OCI-LY7 (cell line): Measurements from ENCODE around the gene HOXA1. TPM values are rescaled to one million over a fixed set of nuclear protein-coding genes. Genes with fewer than 3 reads are reported as not detected.

Experiments used
- BruUV-seq: library from RNA; stranded (reverse); fragments of 400-500 nt; replicated peaks from 2 replicates; lab custom pipeline; 2021; lab: Mats Ljungman, UMichigan
- CTCF ChIA-PET: fragments of 300-600 bp; sonication (Branson Sonifier 250); formaldehyde crosslinking; loops from one replicate; lab custom pipeline; 2022; ENCODE audit warnings: antibody characterized with exemption; ENCODE audit not compliant: unreplicated experiment; lab: Charles Lee
- POLR2A ChIA-PET: fragments of 300-600 bp; sonication (Branson Sonifier 250); formaldehyde crosslinking; loops from one replicate; lab custom pipeline; 2022; ENCODE audit warnings: antibody characterized with exemption; lab: Charles Lee
- DNase-seq: peaks from one replicate; pipeline ENCODE4 v3.0.0-alpha.2; 2015; ENCODE audit warnings: low spot score
- H2AFZ ChIP-seq: fragments of 200-600 bp; sonication (generic), shearing (Covaris generic); 2 replicates; pipeline ENCODE4 v1.6.1; 2014; ENCODE audit warnings: mild to moderate bottlenecking, antibody characterized with exemption, low read length, moderate library complexity
- H3K27ac ChIP-seq: fragments of 200-600 bp; sonication (generic); 2 replicates; pipeline ENCODE4 v1.5.1; 2014; ENCODE audit warnings: mixed run types, low read depth, mild to moderate bottlenecking, moderate library complexity, low read length, inconsistent platforms; ENCODE audit not compliant: poor library complexity, severe bottlenecking
- H3K36me3 ChIP-seq: fragments of 200-600 bp; sonication (generic); 2 replicates; pipeline ENCODE4 v1.6.1; 2014; ENCODE audit warnings: mild to moderate bottlenecking, antibody characterized with exemption, low read length, moderate library complexity, mixed read lengths; ENCODE audit not compliant: insufficient read depth
- H3K4me1 ChIP-seq: fragments of 200-600 bp; sonication (generic); 2 replicates; pipeline ENCODE4 v1.5.1; 2014; ENCODE audit warnings: mild to moderate bottlenecking, low read length; ENCODE audit not compliant: insufficient read depth, poor library complexity, severe bottlenecking
- H3K4me2 ChIP-seq: fragments of 200-600 bp; sonication (generic); 2 replicates; pipeline ENCODE4 v1.6.1; 2014; ENCODE audit warnings: mild to moderate bottlenecking, low read length
- H3K4me3 ChIP-seq: fragments of 200-600 bp; sonication (generic); 2 replicates; pipeline ENCODE4 v1.5.1; 2014; ENCODE audit warnings: mild to moderate bottlenecking, low read depth, low read length; ENCODE audit not compliant: poor library complexity, severe bottlenecking
- H3K79me2 ChIP-seq: fragments of 200-600 bp; sonication (generic); 2 replicates; pipeline ENCODE4 v1.6.1; 2016; ENCODE audit warnings: low read depth, mild to moderate bottlenecking, low read length, moderate library complexity, mixed read lengths; ENCODE audit not compliant: insufficient read depth
- H3K9me2 ChIP-seq: fragments of 200-600 bp; sonication (generic); 2 replicates; pipeline ENCODE4 v1.6.1; 2016; ENCODE audit warnings: mild to moderate bottlenecking, low read length, mixed read lengths; ENCODE audit not compliant: insufficient read depth
- H3K9me3 ChIP-seq: fragments of 200-600 bp; sonication (generic); 2 replicates; pipeline ENCODE4 v1.6.1; 2014; ENCODE audit warnings: mild to moderate bottlenecking, mixed run types, low read length, mixed read lengths
- H4K20me1 ChIP-seq: fragments of 200-600 bp; sonication (generic); 2 replicates; pipeline ENCODE4 v1.6.1; 2014; ENCODE audit warnings: mild to moderate bottlenecking, antibody characterized with exemption, low read length, moderate library complexity, mixed read lengths; ENCODE audit not compliant: insufficient read depth
- CTCF ChIP-seq: fragments of 200-600 bp; sonication (generic); conservative IDR thresholded peaks from 2 replicates; pipeline ENCODE4 v1.5.1; 2014; ENCODE audit warnings: mild to moderate bottlenecking, antibody characterized with exemption, low read length, moderate library complexity, mixed read lengths
- EZH2phosphoT487 ChIP-seq: fragments of 200-600 bp; sonication (generic); IDR thresholded peaks from 2 replicates; pipeline ENCODE4 v1.6.1; 2018; ENCODE audit warnings: low read depth, borderline replicate concordance, mild to moderate bottlenecking, mixed run types, antibody characterized with exemption, low read length, moderate library complexity, mixed read lengths
- intact Hi-C: fragments of 100-400 bp; cut with micrococcal nuclease; formaldehyde crosslinking; loops from one replicate; pipeline ENCODE4 v1.10.0; 2022; ENCODE audit not compliant: unreplicated experiment
- total RNA-seq, 2 experiments: library from RNA; depleted of rRNA in 1 of 2; stranded (reverse); fragments of >200 nt in 1 of 2; shearing (Covaris generic) in 1 of 2; gene quantifications; 2 replicates each; pipeline ENCODE4 v1.2.3, GENCODE V29; 2014 to 2022

Gene HOXA1
- total RNA-seq, 2 experiments from 2014 or later: 3.0 to 8.2 TPM

GRCh38 chr7:27101957-27102580 lies 6.3 kb upstream of the HOXA1 start:
- no TSS peak for BruUV-seq
- Histone ChIP-seq H3K4me2 (no peak overlapping the region), H3K9me2 (no peaks in the 10 kb centered on the region), H3K4me1 (peaks cover 7% of the 10 kb centered on the region), H3K9me3 (no peaks in the 10 kb centered on the region), H3K27ac (no peak overlapping the region), H3K79me2 (no peaks in the 10 kb centered on the region; the same call in 1 of the 2 replicates), H3K36me3 (no peaks in the 10 kb centered on the region), H3K4me3 (no peak overlapping the region), H4K20me1 (peaks cover 3% of the 10 kb centered on the region; the same call in 1 of the 2 replicates), H2AFZ (no peak overlapping the region)
- POLR2A ChIA-PET: no interaction called here
- CTCF ChIA-PET: no interaction called here
- DNase-seq: no peak
- TF ChIP-seq CTCF: no peak
- TF ChIP-seq EZH2phosphoT487: no peak
- intact Hi-C loops: no loop called here

GRCh38 chr7:27101171-27101956 lies 5.6 kb upstream of the HOXA1 start:
- Histone ChIP-seq H3K79me2 (no peaks in the 10 kb centered on the region; the same call in 1 of the 2 replicates), H3K9me3 (no peaks in the 10 kb centered on the region), H2AFZ (no peak overlapping the region), H3K4me2 (no peak overlapping the region), H3K27ac (no peak overlapping the region), H3K9me2 (no peaks in the 10 kb centered on the region), H4K20me1 (peaks cover 5% of the 10 kb centered on the region; the same call in 1 of the 2 replicates), H3K4me1 (peaks cover 11% of the 10 kb centered on the region), H3K36me3 (no peaks in the 10 kb centered on the region), H3K4me3 (no peak overlapping the region)
- no peak for TF ChIP-seq CTCF
- no peak for TF ChIP-seq EZH2phosphoT487
- BruUV-seq: no TSS peak
- ChIA-PET CTCF (no interaction called here), POLR2A (no interaction called here)
- intact Hi-C loops: no loop called here
- DNase-seq: no peak
